ENCODE measurements around the gene ASB13.

DNA sequence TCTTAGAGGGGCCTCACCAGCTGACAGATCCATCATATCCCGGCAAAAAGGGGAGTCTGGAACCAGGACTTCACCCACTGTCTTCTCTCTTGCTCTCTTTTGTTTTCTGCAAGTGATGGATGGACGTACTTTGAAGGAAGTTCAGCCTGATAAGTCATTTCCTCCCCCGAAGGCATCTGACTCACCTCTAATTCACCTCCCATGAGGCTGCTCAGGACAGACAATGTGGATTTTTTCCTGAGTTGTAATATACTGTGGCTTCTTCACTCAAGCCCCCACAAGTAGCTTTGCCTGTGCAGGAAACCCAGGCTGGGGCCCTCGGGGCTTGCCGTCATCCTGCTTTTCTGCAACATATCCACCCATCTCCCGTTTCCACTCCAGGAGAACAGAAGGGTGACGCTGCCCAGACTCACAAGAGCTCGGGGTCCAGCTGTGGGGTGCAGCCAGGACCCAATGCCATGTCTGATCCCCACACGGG lies 70.4 kb downstream of the ASB13 start:
- TF ChIP-seq, protein P1, sequence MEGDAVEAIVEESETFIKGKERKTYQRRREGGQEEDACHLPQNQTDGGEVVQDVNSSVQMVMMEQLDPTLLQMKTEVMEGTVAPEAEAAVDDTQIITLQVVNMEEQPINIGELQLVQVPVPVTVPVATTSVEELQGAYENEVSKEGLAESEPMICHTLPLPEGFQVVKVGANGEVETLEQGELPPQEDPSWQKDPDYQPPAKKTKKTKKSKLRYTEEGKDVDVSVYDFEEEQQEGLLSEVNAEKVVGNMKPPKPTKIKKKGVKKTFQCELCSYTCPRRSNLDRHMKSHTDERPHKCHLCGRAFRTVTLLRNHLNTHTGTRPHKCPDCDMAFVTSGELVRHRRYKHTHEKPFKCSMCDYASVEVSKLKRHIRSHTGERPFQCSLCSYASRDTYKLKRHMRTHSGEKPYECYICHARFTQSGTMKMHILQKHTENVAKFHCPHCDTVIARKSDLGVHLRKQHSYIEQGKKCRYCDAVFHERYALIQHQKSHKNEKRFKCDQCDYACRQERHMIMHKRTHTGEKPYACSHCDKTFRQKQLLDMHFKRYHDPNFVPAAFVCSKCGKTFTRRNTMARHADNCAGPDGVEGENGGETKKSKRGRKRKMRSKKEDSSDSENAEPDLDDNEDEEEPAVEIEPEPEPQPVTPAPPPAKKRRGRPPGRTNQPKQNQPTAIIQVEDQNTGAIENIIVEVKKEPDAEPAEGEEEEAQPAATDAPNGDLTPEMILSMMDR (IDR thresholded peaks at IDR 0.05; ENCODE audit: low read depth, low read length) = no peak
- TF ChIP-seq POLR2A (IDR thresholded peaks at IDR 0.05; ENCODE audit: extremely low read depth, insufficient read length) = no peak

All from NB4 (cell line).